ENCODE data around the gene GMDS.

Gene GMDS

DNA sequence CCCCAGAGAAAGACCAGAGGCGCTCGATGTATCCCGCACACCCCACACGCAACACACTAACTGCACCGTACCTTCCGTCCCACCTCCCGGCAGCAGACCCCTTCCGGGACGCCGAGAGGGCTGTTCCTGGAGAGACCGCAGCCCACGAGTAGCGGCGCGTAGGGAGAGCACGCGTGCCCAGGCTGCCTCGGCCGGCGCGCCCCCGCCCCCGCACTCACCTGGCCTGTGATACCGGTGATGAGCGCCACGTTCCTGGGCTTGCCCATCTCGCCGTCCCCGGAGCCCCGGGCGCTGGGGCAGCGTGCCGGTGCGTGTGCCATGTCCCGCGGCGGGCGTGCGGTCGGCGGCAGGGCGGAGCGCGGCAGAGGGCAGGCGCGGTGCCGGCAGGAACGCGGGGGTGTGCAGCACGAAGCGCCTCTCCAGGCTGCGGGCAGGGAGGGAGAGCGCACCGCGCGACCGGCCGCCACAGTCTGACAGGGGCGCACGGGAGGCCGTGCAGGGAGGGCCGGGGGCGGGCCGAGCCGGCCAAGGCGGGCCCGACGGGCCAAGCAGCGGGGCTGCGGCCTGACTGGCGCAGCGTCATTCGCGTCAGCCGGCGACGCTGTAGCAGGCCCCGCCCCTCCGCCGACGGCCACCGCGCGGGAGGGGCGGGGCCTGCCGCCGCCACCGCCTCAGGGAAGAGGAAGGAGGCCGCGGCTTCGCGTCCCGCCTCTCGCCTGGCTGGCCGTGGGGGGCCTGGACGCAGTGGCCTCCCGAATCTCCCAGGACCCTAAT lies at the start of gene GMDS:
Gene GMDS, minus strand, starts transcription at position 503 of the 774 bp plus-strand sequence.
- DNase-seq (ENCODE audit: low spot score), result peak; percentile 90

DNA sequence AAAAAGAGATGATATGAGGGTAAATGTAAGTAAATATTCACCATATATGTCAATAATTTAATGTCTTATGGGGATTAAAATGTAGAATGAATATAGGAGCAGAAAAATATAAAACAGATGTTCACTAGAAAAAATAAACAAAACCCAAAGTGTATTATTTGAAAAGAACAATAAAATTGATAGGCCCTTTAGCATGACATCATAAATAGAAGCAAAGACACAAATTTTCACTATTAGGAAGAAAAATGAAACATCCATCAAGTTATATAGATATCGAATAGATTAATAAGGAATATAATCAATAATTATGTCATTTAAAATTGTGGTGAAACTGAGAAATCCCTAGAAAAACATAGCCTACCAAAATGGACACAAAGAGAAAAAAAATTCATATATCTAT lies 40.1 kb upstream of the GMDS start:
- DNase-seq (ENCODE audit: low spot score), result no peak

DNA sequence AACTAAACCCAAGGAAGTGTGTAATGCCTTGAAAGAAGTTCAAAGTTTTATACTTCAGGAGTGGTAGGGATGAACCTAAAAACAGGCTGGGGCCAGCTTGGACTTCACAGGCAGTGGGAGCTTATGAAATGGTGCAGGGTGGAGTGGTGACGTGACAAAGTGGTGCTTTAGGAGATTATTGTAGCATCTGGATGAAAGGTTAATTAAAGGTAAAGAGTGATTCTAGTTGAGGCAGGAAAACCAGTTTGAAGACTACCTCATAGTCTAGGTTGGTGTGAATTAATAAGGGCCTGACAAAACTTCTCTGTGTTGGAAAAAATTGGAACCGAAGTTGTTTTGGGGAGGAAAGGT lies 30.5 kb upstream of the GMDS start:
- DNase-seq (ENCODE audit: low spot score), result no peak

DNA sequence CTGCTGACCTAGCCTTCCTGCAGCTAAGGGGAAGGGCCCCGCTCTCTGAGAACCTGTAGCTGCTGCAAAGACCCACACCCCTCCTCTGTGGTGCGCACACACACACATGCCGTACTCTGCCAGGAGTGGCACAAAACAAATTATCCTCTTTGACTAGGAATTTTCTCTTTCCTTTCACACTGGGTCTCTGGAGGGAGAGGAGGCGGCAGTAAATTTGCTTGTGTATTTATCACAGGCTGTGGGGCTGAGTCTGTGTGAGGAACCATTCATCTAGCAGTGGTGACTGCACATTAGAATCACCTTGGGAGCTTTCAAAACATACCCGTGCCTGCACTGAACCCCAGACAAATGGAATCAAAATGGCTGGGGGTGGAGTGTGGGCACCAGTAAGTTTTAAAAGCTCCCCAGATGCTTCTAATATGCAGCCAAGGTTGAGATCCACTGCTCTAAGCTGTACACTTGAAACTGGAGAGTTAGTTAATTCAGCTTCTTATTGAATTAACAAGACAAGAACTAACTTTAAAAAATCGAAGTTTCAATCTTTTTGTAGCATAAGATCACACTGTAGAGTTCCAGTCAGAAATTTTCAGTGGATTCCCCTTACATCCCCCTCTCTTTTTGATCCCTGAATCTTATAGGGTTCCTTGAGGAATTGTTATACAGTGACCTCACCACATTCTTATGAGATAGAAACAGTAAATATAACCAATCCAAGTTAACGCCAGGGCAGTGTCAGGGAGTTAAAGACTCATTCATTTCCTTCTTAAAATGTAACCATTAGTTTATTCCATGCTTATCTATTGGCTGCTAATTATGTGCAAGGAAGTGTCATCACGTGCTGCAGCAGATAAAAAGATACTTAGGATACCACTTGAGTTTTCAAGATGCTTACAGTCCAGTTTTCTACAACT lies 29.8 kb upstream of the GMDS start:
- no peak for DNase-seq (ENCODE audit: low spot score)

DNA sequence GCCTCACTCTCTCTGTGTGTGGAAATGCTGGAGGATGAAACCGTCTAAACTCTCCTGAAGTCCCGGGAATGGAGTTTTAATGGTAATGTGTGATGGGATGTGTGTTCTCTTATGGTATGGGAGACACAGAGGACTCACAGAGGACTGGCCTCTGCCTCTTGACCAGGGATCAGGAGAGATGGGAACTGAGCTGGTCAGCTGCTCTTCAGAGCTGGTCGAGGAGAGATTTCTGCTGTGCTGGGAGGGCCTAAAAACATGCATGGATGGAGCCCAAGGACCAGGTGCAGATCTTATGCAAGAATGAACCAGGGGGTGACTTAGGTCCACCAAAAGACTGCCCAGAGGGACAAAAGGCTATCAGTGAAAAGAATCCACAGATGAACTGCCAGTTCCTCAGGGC lies 27.3 kb upstream of the GMDS start:
- DNase-seq (ENCODE audit: low spot score), result no peak

DNA sequence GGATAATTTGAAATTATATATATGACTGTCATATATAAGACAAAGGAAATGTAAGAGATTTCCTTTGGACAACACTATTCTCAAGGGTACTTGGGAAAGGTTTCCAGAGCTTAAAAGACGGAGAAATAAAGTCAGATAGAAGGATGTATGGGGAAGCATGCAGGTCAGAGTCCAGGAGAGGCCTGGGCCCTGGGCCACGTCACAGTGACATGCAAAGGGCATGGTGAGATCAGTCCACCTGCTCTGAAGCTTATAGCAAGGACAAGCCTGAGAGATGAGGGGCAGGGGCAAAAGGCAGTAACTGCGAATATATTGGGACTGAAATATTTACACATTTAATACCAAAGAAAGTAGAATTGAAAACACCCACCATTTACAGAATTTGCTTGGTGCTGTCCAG lies 24.6 kb upstream of the GMDS start:
- DNase-seq (ENCODE audit: low spot score), result no peak

DNA sequence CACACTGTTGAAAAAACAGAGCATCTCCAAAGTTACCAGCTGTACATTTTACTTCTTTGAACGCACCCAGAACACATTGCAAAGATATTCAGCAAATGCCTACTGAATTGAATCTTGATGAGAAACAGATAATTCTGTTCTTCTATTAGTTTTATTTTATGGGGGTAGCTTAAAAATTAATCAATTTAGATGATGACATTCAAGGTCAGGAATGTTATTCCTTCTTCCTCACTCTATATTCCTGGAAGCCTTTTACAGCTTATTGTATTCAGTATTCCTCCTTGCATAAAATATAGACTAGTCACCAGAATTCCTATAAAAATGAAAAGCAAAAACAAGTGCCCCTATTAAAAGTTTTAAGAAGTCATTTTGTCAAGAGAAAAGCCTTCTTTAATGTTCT lies 21.4 kb upstream of the GMDS start:
- DNase-seq (ENCODE audit: low spot score), result no peak

DNA sequence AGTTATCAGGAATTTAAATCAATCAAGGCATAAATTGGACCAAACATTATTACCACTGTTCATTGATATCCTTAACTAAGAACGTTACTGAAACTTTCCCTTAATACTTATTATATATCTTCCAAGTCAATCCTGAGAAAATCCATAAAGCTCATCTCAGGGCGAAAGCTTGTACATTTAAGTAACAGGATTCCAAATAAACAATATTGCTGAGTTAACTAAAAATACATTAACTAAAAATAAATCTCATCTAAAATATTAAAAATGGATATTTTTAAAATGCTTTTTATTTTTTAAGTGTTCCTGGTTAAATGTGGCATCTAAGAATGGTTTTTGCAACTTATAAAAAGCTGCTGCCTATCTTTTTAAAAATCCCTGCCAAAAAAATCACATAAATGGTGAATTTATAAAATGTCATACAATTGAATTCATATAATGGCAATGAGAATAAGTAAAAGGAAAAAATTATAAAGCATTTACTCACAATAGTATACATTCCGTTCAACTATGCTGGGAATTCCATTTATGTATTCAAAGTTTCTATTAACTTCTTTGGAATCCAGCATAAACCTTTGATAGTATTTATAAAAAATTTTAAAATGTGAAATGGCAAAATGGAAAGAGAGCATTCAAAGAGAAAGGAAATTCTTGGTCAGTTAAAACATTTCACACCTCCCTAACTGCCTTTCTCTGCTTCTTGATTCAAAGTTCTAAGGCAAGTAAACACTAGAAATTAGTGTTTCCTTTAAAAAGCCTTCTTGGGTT lies 20.8 kb upstream of the GMDS start:
- DNase-seq (ENCODE audit: low spot score), result no peak

DNA sequence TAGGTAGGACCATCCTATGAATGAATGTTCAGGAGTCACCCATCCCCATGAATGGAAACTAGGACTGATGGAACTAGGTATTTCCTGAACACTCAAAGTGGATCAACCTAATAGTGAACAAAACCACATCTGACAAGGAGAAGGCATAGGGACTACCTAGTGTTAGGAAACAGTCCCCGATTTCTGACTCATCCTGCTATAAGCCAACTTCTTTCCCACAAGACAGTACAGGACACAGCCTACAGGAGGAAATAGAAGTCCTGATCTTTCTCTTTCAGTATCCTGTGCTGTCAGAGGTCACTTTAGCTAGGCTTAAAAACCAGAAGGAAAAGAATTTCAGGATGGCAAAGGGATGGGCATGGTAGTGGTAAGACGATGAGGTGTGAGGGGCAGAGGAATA lies 19.5 kb upstream of the GMDS start:
- no peak for DNase-seq (ENCODE audit: low spot score)

DNA sequence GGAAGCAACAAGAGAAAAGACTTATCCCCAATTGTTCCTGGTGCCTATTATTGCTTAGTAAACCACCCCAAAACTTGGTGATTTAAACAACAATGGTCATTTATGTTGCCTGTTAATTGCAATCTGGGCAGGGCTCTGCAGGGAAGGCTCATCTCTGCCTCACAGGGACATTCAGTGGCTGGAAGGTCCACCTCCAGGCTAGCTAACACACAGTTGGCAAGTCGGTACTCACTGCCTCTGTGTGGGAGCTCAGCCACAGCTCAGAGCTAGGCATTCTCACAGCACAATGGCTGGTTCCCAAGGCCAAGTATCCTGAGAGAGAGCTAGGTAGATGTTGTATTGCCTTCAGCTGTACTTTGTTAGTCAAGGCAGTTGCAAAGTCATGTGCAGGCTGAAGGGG lies 18.5 kb upstream of the GMDS start:
- DNase-seq (ENCODE audit: low spot score), result no peak

DNA sequence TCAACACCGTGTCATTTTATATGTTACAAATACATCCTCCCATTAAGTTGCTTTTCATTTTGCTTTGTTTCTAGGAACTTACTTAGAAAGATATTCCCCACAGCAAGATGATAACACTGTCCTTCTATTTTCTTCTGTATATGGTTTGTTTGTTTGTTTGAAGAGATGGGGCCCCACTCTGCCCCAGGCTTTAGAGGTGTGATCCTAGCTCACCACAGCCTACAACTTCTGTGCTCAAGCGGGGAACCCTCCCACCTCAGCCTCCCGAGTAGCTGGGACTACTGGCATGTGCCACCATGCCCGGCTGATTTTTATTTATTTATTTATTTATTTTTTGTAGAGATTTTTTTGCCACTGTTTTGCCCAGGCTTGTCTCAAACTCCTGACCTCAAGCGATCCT lies 14.2 kb upstream of the GMDS start:
- DNase-seq (ENCODE audit: low spot score), result no peak

DNA sequence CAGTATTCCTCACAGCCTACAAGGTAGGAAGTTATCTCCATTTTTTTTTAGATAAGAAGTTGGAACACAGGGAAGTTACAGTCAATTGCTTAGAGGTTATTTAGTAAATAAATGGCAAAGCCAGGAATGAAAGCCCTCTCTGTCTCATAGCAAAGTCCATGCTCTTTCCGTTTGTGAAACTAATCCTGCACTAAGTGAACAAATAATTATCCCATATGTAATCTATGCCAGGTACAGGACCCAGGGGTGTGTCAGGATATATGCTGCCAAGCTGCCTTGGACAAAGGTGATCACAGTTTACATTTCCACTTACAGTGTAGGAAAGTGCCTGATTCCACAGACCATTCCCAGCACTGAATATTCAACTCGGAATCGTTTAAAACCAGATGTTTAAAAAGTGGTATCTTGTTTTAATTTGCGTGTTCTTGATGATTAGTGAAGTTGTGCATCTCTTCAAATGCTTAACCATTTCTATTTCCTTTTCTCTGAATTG lies 13.6 kb upstream of the GMDS start:
- DNase-seq (ENCODE audit: low spot score), result no peak

DNA sequence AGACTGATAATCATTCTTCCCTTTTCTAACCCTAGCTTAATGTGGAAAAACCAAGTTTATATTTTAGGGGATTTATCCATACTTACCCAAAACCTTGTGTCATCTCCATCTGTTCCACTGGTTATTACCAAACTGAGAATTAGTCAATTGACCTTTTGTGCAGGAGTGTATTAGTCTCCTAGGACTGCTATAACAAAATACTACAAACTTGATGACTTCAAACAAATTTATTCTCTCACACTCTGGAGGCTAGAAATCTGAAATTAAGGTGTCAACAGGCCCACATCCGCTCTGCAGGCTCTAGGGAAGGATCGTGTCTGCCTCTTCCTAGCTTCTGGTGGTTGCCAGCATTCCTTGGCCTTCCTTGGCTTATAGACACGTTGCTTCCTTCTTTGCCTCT lies 12.7 kb upstream of the GMDS start:
- DNase-seq (ENCODE audit: low spot score), result no peak

DNA sequence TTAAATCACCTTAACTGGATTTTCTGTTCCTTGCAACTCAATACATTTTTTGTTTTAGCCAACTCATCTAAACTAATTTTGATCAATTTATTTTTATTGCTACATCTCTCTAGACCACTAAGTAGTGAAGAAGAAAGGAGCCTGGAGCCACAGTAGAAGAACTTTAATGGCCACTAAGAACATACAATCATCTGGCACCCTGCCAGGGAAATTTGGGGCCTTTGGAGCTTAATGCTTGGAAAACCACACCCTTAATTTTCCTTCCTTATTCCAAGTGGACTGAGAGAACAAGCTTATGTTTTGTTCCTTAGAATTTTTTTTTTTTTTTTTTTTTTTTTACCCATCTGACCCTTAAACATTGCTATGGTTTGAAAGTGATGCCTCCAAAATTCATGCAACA lies 12.0 kb upstream of the GMDS start:
- no peak for DNase-seq (ENCODE audit: low spot score)

DNA sequence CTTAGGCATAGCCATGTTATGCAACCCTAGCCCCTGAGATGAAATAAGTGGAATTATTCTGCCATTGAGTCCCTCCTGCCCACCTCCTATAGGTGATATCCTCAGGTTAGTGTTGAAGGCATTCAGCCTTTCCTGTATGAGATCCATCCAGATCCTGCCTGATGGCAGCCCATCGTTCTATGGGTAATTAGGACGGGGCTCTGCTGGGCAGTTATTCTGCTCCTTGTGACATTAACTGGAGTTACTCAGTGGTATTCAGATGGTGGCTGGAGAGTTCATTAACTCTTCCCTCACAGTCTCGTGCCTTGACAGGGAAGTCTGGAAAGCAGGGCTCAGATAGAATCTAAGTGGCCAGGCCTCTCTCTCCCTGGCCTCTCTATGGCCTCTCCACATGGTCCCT lies 9.3 kb upstream of the GMDS start:
- no peak for DNase-seq (ENCODE audit: low spot score)

DNA sequence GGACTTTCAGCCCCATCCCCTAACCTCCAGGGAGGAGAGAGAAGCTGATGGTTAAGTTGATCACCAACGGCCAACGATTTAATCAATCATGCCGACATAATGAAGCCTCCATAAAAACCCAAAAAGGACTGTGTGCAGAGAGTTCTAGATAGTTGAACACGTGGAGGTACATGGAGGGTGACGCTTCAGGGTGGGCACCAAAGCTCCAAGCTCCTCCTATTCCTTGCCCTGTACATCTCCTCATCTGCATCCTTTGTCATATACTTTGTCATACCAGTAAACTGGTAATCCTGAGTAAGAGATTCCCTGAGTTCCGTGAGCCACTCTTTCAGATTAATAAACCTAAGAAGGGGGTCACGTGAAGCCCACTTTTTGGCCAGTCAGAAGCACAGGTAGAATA lies 3.7 kb upstream of the GMDS start:
- no peak for DNase-seq (ENCODE audit: low spot score)

DNA sequence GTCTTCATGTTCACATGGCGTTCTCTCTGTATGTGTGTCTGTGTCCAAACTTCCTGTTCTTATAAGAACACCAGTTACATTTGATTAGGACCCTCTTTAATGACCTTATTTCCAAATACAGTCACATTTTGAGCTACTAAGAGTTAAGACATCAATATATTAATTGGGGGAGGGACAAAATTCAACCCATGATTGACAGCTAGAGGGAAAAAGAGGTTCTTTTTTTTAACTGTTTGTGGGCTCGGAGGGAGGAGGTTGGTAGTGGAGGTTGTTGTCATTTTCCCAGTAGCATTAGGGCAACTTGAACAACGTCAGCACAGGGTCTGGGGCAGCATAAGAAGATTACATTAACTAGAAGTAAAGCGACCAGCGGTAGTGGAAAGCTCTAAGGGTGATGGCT lies 2.3 kb upstream of the GMDS start:
- DNase-seq (ENCODE audit: low spot score), result no peak

DNA sequence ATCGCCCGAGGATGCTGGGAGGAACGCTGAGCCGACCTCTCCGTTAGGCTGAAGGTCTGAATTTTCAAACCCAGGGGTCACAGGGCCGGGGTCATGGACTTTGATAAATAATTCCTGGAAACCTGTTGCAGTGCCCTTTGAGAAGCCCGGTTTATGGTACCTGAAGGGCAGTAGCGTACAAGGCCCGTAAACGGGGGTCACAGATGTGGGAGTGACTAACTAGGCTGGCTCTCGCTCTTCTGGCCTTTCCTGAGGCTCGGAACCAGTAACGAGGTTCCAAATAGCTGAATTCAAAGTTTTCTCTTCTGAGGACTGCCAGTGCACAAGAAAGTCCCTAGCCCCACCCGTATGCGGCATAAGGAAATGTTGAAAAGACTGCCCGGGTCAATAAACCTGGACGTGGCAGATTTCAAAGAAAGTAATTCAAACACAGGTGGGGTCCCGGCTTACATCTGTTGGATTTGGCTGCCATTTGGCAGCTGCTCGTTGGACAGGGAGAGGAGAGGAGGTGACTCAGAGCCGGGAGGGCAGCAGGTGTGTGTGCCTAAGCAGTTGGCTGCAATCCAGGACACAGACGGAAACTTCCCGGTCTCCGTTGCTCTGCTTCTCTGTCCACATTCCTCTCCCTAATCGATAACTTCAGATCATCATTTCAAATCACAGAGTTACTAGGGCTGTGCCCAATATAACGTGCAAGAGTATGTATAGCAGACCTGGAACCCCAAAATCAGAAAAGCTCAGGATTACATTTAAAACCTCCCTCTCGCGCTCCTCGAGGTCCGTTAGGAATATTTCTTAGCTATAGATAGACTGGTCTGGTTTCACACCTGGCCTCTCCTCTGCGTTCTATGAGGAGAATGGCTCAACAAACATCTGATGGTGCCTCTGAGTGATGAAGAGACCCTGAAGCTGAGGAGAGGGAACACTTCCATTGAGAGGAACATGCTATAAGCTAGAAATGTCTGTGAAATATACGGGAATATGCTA lies 765 bp upstream of the GMDS start:
- peak; percentile 45 for DNase-seq (ENCODE audit: low spot score)

DNA sequence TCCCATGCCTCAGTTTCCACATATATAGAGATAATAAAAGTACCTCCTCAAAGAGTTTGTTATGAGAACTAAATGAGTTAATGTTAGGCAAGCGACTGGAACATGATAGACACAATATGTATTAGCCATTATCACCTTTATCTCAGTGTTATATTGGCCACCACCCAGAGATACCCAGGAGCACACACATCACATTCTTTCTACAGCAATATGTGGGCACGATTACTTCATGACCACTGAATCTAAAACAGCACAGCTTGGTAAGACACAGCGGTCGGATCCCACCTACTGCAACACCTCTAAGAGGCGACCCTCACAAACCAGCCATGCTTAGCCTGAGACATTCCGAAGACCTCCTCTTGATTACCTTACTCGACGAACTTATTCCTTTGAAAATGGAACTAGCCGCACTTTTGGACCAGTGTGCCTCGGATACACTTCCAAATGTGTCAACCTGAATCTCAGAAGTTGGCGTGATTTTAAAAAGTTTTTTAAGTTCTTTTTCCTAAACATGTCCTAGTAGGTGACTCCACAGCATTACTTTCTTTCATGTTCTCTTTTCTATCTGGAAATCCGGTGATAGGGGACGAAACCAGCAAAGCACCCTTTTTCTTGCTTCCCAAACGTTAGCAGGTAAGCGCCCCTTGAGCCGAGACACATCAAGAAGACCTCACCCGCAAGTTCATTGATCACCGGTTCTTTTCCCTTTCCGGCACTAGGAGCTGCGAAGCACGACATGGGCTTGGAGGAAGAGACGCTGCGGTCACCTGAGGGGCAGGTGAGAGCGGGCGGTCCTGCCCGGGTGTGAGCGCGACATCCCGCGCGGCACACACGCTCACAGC lies 923 bp downstream of the GMDS start:
- DNase-seq (ENCODE audit: low spot score), result peak; percentile 15

DNA sequence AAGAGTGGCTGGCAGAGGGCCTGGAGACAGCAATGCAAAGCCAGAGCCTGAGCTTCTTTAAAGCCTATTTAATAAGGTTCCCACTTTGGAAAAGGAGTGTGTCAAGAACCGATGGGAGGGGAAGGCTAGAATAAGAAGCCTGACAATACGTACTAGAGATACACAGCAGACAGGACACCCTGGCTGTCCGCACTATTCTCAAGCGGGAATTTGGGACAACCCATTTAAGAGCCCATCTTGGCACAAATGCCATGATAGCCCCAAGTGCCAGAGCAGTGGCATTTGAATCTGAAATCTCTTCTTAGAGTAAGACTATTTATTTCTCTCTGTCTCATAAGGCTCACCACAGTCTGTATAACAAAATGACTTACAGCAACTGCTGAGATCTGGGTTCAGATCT lies 3.1 kb downstream of the GMDS start:
- DNase-seq (ENCODE audit: low spot score), result no peak
